GM12801 (cell line): ENCODE data around the gene FGD4.

Experiments used
- TF ChIP-seq, protein P1 (sequence below): IDR thresholded peaks from one replicate; pipeline ENCODE4 v1.5.1; 2011; ENCODE audit warnings: control low read depth; ENCODE audit not compliant: insufficient read length; ENCODE audit errors: extremely low read depth

The FGD4 gene

DNA sequence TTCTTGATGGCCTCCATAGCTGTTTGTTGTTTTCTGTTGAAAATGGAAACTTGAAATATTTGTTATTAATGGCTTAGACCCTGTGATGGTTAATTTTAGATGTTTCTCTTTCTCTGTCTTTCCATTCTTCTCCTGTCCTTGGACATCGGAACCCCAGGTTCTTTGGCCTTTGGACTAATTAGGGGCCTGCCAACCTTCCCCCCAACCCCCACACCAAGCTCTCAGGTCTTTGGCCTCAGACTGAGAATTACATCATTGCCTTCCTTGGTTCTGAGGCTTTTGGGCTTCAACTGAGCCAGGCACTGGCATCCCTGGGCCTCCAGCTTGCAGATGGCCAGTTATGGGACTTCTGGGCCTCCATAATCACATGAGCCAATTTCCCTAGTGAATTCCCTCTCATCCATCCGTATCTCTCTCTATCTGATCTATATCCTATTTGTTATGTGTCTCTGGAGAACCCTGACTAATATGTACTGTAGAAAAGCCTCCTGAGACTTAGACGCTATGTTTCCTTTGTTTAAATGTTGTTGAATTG lies 71.6 kb downstream of the FGD4 start:
- TF ChIP-seq, protein P1, sequence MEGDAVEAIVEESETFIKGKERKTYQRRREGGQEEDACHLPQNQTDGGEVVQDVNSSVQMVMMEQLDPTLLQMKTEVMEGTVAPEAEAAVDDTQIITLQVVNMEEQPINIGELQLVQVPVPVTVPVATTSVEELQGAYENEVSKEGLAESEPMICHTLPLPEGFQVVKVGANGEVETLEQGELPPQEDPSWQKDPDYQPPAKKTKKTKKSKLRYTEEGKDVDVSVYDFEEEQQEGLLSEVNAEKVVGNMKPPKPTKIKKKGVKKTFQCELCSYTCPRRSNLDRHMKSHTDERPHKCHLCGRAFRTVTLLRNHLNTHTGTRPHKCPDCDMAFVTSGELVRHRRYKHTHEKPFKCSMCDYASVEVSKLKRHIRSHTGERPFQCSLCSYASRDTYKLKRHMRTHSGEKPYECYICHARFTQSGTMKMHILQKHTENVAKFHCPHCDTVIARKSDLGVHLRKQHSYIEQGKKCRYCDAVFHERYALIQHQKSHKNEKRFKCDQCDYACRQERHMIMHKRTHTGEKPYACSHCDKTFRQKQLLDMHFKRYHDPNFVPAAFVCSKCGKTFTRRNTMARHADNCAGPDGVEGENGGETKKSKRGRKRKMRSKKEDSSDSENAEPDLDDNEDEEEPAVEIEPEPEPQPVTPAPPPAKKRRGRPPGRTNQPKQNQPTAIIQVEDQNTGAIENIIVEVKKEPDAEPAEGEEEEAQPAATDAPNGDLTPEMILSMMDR: no peak

- TF ChIP-seq, protein P1: no peak
Observed at GRCh38 chr12:32471591-32472001, 72.2 kb downstream of the FGD4 start.

- TF ChIP-seq, protein P1: no peak
Observed at GRCh38 chr12:32475724-32476123, 76.4 kb downstream of the FGD4 start.

- TF ChIP-seq, protein P1: no peak
Observed at GRCh38 chr12:32476446-32476845, 77.1 kb downstream of the FGD4 start.

DNA sequence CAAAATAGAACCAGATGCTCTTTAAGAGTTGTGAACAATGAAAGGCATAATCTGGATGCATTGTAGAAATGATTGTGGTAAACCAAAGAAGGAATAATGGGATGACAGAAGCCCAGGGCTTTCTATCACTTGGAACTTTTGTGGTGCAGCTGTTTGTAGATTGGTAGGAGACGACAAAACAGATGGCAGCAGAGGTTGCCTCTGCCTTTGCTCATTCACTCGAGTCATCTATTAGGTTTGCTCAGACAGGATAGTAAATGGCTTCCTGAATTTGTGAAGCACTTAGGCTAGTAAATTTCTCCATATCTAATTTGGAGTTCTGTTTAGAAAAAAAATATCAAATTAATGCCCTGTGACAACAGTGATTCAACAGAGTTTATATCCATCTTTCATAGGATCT lies 78.4 kb downstream of the FGD4 start:
- TF ChIP-seq, protein P1: no peak

DNA sequence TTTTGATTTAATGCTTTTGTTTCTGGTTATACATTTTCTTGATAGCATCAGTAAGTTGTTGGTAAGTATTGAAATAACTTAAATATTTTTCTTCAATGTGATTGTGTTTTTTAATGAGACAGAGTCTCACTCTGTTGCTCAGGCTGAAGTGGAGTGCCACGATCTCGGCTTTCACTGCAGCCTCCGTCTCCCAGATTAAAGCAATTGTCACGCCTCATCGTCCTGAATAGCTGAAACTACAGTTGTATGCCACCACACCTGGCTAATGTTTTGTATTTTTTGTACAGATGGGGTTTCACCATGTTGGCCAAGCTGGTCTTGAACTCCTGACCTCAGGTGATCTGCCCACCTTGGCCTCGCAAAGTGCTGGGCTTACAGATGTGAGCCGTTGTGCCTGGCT lies 78.8 kb downstream of the FGD4 start:
- TF ChIP-seq, protein P1: no peak

DNA sequence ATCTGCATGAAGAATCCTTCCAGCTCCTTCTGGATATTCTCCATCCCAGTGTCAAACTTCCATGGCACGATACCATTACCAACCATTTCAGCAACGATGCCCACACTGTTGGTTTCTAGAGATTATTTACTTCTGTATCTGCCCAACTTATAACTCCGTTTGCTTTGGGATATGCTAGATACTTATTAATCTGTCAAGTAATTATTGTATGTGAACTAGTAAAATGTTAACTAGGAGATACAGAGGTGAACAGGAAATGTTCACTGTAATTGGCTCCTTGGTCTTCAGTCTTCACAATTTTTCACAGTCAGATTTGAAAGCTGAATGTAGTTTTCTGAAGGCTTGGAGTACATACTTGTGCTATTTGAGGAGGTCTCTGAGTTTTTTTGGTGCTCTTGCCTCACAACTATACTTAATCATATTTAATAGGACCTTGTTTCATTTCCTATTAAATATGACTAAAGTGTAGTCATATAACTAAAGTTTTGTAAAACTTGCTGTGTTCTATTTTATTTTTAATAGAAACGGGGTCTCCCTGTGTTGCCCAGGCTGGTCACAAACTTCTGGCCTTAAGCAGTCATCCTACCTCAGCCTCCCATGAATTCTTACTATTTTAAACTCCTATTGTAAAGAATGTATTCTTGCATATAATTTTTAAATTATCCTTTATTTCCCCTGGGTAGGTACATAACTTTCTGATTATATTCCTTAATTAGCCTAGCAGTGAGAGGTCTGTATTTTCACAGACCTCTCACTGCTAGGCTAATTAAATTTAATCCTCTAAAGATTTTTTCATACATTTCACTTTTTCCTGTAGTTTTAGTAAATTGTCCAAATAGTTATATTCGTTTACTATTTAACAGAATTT lies 79.7 kb downstream of the FGD4 start:
- TF ChIP-seq, protein P1: no peak
